Measurements from ENCODE around the gene DARS1. TPM values are rescaled to one million over a fixed set of nuclear protein-coding genes. Genes with fewer than 3 reads are reported as not detected.

DARS1 gene
- total and polyA plus RNA-seq, 2 of the 13 experiments (the other 11 are each of a cell fraction or from before 2014, with no cell fraction given) = 149 to 230 TPM

DNA sequence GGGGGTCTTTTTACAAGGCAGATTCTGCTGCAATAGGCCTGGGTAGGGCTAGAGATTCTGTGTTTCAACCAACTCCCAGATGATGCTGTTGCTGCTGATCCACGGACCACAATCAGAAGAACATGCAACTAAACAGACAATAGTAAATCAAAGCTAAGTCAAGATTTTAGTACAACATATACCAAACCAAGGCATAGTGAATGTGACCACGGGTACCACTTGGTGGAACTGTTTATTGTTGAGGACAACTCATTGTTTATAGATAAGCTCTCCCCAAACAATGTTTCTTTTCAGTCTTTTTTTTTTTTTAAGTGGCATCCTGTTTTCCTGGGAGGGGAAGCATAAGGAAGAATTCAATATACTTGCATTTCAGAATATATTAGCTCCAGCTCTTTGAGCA is 36.0 kb upstream of the DARS1 start:
- Histone ChIP-seq H3K27me3 (ENCODE audit: control insufficient read depth in 1 of 2, insufficient read depth in 2 of 2, low read length in 2 of 2) (no peaks in the 10 kb centered on the region), H4K20me1 (ENCODE audit: insufficient read depth, low read length) (no peaks in the 10 kb centered on the region), H3K79me2 (ENCODE audit: insufficient read depth, low read length) (no peaks in the 10 kb centered on the region), H3K9me3 (ENCODE audit: low read length) (no peaks in the 10 kb centered on the region), H2AFZ (ENCODE audit: low read length) (no peak overlapping the region), H3K9ac (ENCODE audit: insufficient read depth, low read depth, low read length) (no peak overlapping the region), H3K27ac (ENCODE audit: extremely low read length, insufficient read depth, low read length) (no peak overlapping the region), H3K36me3 (replicated peaks in 1 of 2; ENCODE audit: control insufficient read depth in 1 of 2, insufficient read depth in 2 of 2, low read length in 2 of 2) (no peaks in the 10 kb centered on the region), H3K4me1 (ENCODE audit: insufficient read depth, low read length) (peaks cover 24% of the 10 kb centered on the region), H3K4me2 (ENCODE audit: low read depth, low read length) (no peak overlapping the region), H3K4me3 (replicated peaks in 1 of 3; ENCODE audit: insufficient read depth in 1 of 3, low read depth in 2 of 3, low read length in 3 of 3) (no peak overlapping the region)
- TF ChIP-seq TMF1 (CRISPR knock-in tag; IDR thresholded peaks at IDR 0.05; ENCODE audit: low read depth) = no peak
- no peak for TF ChIP-seq HMGA1 (CRISPR knock-in tag; conservative IDR thresholded peaks at IDR 0.05)
- no peak for TF ChIP-seq IRX3 (CRISPR knock-in tag; IDR thresholded peaks at IDR 0.05; ENCODE audit: borderline replicate concordance, low read depth)
- TF ChIP-seq XBP1 (CRISPR knock-in tag; IDR thresholded peaks at IDR 0.05) = no peak
- TF ChIP-seq, protein P1, sequence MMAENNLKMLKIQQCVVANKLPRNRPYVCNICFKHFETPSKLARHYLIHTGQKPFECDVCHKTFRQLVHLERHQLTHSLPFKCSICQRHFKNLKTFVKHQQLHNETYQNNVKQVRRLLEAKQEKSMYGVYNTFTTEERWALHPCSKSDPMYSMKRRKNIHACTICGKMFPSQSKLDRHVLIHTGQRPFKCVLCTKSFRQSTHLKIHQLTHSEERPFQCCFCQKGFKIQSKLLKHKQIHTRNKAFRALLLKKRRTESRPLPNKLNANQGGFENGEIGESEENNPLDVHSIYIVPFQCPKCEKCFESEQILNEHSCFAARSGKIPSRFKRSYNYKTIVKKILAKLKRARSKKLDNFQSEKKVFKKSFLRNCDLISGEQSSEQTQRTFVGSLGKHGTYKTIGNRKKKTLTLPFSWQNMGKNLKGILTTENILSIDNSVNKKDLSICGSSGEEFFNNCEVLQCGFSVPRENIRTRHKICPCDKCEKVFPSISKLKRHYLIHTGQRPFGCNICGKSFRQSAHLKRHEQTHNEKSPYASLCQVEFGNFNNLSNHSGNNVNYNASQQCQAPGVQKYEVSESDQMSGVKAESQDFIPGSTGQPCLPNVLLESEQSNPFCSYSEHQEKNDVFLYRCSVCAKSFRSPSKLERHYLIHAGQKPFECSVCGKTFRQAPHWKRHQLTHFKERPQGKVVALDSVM (CRISPR knock-in tag; IDR thresholded peaks at IDR 0.05) = no peak
- TF ChIP-seq ZNF615 (CRISPR knock-in tag; IDR thresholded peaks at IDR 0.05; ENCODE audit: borderline replicate concordance) = no peak
- no peak for TF ChIP-seq EZH2 (conservative IDR thresholded peaks at IDR 0.05; ENCODE audit: low read depth, low read length)
- TF ChIP-seq ZSCAN29 (CRISPR knock-in tag; conservative IDR thresholded peaks at IDR 0.05) = no peak
- TF ChIP-seq, protein P2, sequence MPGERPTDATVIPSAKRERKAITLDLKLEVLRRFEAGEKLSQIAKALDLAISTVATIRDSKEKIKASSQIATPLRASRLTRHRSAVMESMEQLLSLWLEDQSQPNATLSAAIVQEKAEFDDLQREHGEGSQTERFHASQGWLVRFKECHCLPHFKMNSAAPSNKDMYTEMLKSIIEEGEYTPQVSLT (CRISPR knock-in tag; IDR thresholded peaks at IDR 0.05; ENCODE audit: borderline replicate concordance, low read depth) = no peak
- POLR2A ChIA-PET = interaction anchor here (2.2 kb wide), 1 partner anchor 36 kb away, joined by 7 read pairs; the partner anchor contains the start of gene DARS1
- ATAC-seq = no peak
- DNase-seq (ENCODE audit: low spot score) = no peak
- BruUV-seq (replicated peaks) = no TSS peak
- intact Hi-C loops (cut with micrococcal nuclease; ENCODE audit: unreplicated experiment) = no loop called here
- in situ Hi-C loops (cut with HindIII; ENCODE audit: extremely low pct_ligation_motif_present, low pct_unique_long_range_greater_than_20kb) = no loop called here
- WGBS (ENCODE audit: low lambda C conversion rate) = 68% methylated on average over 2 of the region's 2 CpGs
- no peak for FAIRE-seq
- CTCF ChIA-PET (ENCODE audit: low intra/inter-chr PET ratio, low total read pairs) = no interaction called here
